ENCODE results near the gene YIF1B. TPM values are rescaled to one million over a fixed set of nuclear protein-coding genes. Genes with fewer than 3 reads are reported as not detected.
A peak's percentile ranks its signal among the peaks of the same experiment; 100 is the strongest.
"Not testable (repeated sequence)": the region's sequence is repeated elsewhere in the genome, so short reads cannot be mapped to it uniquely, and the experiment has no call there.

The YIF1B gene
- total RNA-seq, 1 experiment from 2014 or later: 73.2 TPM

DNA sequence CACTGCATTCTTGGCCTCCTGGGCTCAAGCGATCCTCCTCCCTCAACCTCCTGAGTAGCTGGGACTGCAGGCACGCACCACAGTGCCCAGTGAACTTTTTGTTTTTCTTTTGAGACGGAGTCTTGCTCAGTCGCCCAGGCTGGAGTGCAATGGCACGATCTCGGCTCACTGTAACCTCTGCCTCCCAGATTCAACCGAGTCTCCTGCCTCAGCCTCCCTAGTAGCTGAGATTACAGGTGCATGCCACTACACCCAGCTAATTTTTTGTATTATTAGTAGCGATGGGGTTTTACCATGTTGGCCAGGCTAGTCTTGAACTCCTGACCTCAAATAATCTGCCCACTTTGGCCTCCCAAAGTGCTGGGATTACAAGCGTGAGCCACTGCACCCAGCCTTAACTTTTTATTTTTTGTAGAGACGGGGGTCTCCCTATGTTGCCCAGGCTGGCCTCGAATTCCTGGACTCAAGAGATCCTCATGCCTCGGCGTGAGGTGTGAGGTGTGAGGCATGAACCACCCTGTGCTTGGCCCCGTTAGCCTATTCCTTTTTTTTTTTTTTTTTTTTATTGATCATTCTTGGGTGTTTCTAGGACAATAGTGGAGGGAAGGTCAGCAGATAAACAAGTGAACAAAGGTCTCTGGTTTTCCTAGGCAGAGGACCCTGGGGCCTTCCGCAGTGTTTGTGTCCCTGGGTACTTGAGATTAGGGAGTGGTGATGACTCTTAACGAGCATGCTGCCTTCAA lies 47.4 kb upstream of the YIF1B start:
- not testable (repeated sequence) for H2BK12ac ChIP-seq (ENCODE audit: insufficient read length, low read depth, low read length); H3K9ac ChIP-seq (ENCODE audit: extremely low read depth, insufficient read length, low read length); H3K4me1 ChIP-seq (ENCODE audit: insufficient read depth, low read length); H2BK5ac ChIP-seq (ENCODE audit: insufficient read length, low read length); H4K8ac ChIP-seq (replicated peaks; ENCODE audit: insufficient read length, low read depth, low read length); H2BK15ac ChIP-seq (ENCODE audit: low read depth, low read length); DNase-seq; H2BK120ac ChIP-seq (ENCODE audit: low read depth, low read length, poor library complexity, severe bottlenecking); H3K23me2 ChIP-seq (ENCODE audit: insufficient read length, low read depth, low read length, poor library complexity, severe bottlenecking); H2AFZ ChIP-seq (ENCODE audit: low read length); H3K18ac ChIP-seq (ENCODE audit: insufficient read length, low read depth, low read length); H3K9me3 ChIP-seq (ENCODE audit: control insufficient read depth, low read depth, low read length); H3K27ac ChIP-seq (ENCODE audit: insufficient read length, low read depth, low read length); H2BK20ac ChIP-seq (ENCODE audit: low read depth, low read length, poor library complexity, severe bottlenecking); H3K56ac ChIP-seq (ENCODE audit: insufficient read length, low read depth, low read length); H4K5ac ChIP-seq (ENCODE audit: insufficient read length, low read depth, low read length); H3K79me1 ChIP-seq (ENCODE audit: insufficient read depth, low read depth, low read length, poor library complexity, severe bottlenecking); H3K79me2 ChIP-seq (ENCODE audit: insufficient read depth, low read length); H3K27ac Mint-ChIP-seq; H3K36me3 Mint-ChIP-seq (ENCODE audit: insufficient read depth in 1 of 3, low read depth in 3 of 3); H2AK5ac ChIP-seq (ENCODE audit: insufficient read length, low read length); H4K91ac ChIP-seq (ENCODE audit: insufficient read length, low read depth, low read length); H3K14ac ChIP-seq (ENCODE audit: insufficient read depth, low read length); H4K20me1 ChIP-seq (ENCODE audit: control insufficient read depth, insufficient read depth, insufficient read length); H3T11ph ChIP-seq (ENCODE audit: low read length); H3K23ac ChIP-seq (ENCODE audit: insufficient read length, low read depth, low read length); H3K9me3 Mint-ChIP-seq; H3K4ac ChIP-seq (ENCODE audit: low read depth, low read length)
- Mint-ChIP-seq H3K4me1 (peaks cover 13 to 19% of the 10 kb centered on the region in 2 experiments), H3K4me3 (peak overlapping the region; percentile 67 to 83; a peak in 4 of 5 replicates), H3K27me3 (ENCODE audit: low read depth) (peaks cover 65% of the 10 kb centered on the region)
- peaks cover 14% of the 10 kb centered on the region; the same call in 1 of the 2 replicates for H3K27me3 ChIP-seq (ENCODE audit: insufficient read depth, low read length)
- no CpG with 5 or more reads among the region's 16 CpGs for WGBS (ENCODE audit: extremely low coverage, insufficient read length, low lambda C conversion rate)
- H3K4me2 ChIP-seq (ENCODE audit: insufficient read depth, insufficient read length, low read length): peak overlapping the region; percentile 69
